Measurements from ENCODE around the gene TLK1.

DNA sequence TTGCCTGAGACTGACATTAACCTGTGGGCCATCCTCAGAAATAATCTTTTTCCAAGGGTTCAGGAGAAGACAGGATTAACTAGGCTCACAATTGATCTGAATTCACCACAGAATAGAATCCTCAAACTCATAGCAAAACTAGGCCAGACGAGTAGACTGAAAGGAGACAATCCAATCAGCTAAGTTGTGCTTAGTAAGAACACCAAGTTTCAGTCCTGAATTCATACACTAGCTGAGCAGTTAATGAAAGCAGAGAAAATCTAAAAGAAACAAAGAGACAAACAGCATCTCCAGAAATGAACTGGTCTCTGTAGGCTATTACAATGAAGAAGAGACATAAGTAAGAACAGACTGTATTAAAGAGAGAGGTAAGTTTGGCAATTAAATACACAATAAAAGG, 142.2 kb downstream of the TLK1 start:
- TF ChIP-seq SMC3 (IDR thresholded peaks at IDR 0.05; ENCODE audit: low read depth, low read length) (no peak), POLR2A (IDR thresholded peaks at IDR 0.05; ENCODE audit: low read depth, low read length) (no peak), MXI1 (IDR thresholded peaks at IDR 0.05; ENCODE audit: borderline replicate concordance, low read depth, low read length) (no peak), CHD1 (IDR thresholded peaks at IDR 0.05; ENCODE audit: low read depth, low read length) (no peak), NFE2L2 (IDR thresholded peaks at IDR 0.05; ENCODE audit: low read depth, low read length) (no peak), FOS (IDR thresholded peaks at IDR 0.05; ENCODE audit: low read depth, low read length) (no peak), MAFK (IDR thresholded peaks at IDR 0.05; ENCODE audit: low read depth, low read length) (no peak), RFX5 (IDR thresholded peaks at IDR 0.05; ENCODE audit: low read depth, low read length) (no peak)
- TF ChIP-seq, protein P1, sequence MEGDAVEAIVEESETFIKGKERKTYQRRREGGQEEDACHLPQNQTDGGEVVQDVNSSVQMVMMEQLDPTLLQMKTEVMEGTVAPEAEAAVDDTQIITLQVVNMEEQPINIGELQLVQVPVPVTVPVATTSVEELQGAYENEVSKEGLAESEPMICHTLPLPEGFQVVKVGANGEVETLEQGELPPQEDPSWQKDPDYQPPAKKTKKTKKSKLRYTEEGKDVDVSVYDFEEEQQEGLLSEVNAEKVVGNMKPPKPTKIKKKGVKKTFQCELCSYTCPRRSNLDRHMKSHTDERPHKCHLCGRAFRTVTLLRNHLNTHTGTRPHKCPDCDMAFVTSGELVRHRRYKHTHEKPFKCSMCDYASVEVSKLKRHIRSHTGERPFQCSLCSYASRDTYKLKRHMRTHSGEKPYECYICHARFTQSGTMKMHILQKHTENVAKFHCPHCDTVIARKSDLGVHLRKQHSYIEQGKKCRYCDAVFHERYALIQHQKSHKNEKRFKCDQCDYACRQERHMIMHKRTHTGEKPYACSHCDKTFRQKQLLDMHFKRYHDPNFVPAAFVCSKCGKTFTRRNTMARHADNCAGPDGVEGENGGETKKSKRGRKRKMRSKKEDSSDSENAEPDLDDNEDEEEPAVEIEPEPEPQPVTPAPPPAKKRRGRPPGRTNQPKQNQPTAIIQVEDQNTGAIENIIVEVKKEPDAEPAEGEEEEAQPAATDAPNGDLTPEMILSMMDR (conservative IDR thresholded peaks at IDR 0.05; ENCODE audit: low read depth, low read length), result no peak
- TF ChIP-seq, protein P2, sequence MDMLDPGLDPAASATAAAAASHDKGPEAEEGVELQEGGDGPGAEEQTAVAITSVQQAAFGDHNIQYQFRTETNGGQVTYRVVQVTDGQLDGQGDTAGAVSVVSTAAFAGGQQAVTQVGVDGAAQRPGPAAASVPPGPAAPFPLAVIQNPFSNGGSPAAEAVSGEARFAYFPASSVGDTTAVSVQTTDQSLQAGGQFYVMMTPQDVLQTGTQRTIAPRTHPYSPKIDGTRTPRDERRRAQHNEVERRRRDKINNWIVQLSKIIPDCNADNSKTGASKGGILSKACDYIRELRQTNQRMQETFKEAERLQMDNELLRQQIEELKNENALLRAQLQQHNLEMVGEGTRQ (IDR thresholded peaks at IDR 0.05; ENCODE audit: low read depth, low read length), result no peak
- TF ChIP-seq, protein P3, sequence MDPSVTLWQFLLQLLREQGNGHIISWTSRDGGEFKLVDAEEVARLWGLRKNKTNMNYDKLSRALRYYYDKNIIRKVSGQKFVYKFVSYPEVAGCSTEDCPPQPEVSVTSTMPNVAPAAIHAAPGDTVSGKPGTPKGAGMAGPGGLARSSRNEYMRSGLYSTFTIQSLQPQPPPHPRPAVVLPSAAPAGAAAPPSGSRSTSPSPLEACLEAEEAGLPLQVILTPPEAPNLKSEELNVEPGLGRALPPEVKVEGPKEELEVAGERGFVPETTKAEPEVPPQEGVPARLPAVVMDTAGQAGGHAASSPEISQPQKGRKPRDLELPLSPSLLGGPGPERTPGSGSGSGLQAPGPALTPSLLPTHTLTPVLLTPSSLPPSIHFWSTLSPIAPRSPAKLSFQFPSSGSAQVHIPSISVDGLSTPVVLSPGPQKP (IDR thresholded peaks at IDR 0.05; ENCODE audit: borderline replicate concordance, low read depth, low read length), result no peak
